HepG2 (cell line): Measurements from ENCODE around the gene ORMDL2. TPM values are rescaled to one million over a fixed set of nuclear protein-coding genes. Genes with fewer than 3 reads are reported as not detected.
A peak's percentile ranks its signal among the peaks of the same experiment; 100 is the strongest.

ENCODE experiments used
- ARHGAP35 ChIP-seq: sonication (generic); formaldehyde crosslinking; IDR thresholded peaks from 2 replicates; pipeline ENCODE4 v1.9.0; 2022; ENCODE audit warnings: mild to moderate bottlenecking, inconsistent platforms, moderate library complexity, missing genetic modification reagents, borderline replicate concordance
- BCLAF1 ChIP-seq: fragments of 450-650 bp; IDR thresholded peaks from 2 replicates; pipeline ENCODE4 v1.6.1; 2017; ENCODE audit warnings: mild to moderate bottlenecking
- GPBP1L1 ChIP-seq: sonication (generic); formaldehyde crosslinking; IDR thresholded peaks from 2 replicates; pipeline ENCODE4 v1.5.0; 2020; ENCODE audit warnings: mild to moderate bottlenecking, missing genetic modification reagents
- HIVEP1 ChIP-seq: sonication (generic); formaldehyde crosslinking; IDR thresholded peaks from 2 replicates; pipeline ENCODE4 v1.4.0; 2020; ENCODE audit warnings: mild to moderate bottlenecking, missing genetic modification reagents
- HNF4A ChIP-seq: sonication (generic); formaldehyde crosslinking; IDR thresholded peaks from 2 replicates; pipeline ENCODE4 v1.4.0; 2020; ENCODE audit warnings: missing genetic modification reagents
- JARID2 ChIP-seq: sonication (generic); formaldehyde crosslinking; IDR thresholded peaks from 2 replicates; pipeline ENCODE4 v1.8.1; 2023; ENCODE audit warnings: missing genetic modification reagents, inconsistent platforms; ENCODE audit not compliant: insufficient replicate concordance
- KAT8 ChIP-seq: IDR thresholded peaks from 2 replicates; pipeline ENCODE4 v1.6.1; 2016; ENCODE audit warnings: missing genetic modification reagents, missing compliant biosample characterization
- KDM4B ChIP-seq: sonication (generic); formaldehyde crosslinking; IDR thresholded peaks from 2 replicates; pipeline ENCODE4 v1.4.0; 2020; ENCODE audit warnings: missing genetic modification reagents
- KLF13 ChIP-seq: sonication (generic); formaldehyde crosslinking; IDR thresholded peaks from 2 replicates; pipeline ENCODE4 v1.4.0; 2020; ENCODE audit warnings: mild to moderate bottlenecking, missing genetic modification reagents
- NR2C2 ChIP-seq: sonication (generic); formaldehyde crosslinking; IDR thresholded peaks from 2 replicates; pipeline ENCODE4 v1.4.0; 2020; ENCODE audit warnings: missing genetic modification reagents, mild to moderate bottlenecking, moderate library complexity, borderline replicate concordance
- POLR2AphosphoS5 ChIP-seq: IDR thresholded peaks from 2 replicates; pipeline ENCODE4 v1.6.1; 2012; ENCODE audit warnings: low read depth, low read length
- SOX6 ChIP-seq, 2 experiments: fragments of 450-650 bp in 1 of 2; sonication (generic) in 1 of 2; formaldehyde crosslinking in 1 of 2; IDR thresholded peaks; 2 replicates each; pipeline versions ENCODE4 v1.4.0 to v1.6.1; 2017 to 2020; ENCODE audit warnings: antibody characterized with exemption in 1 of 2, mild to moderate bottlenecking in 1 of 2, missing genetic modification reagents in 1 of 2
- TCF7L2 ChIP-seq: IDR thresholded peaks from 2 replicates; pipeline ENCODE4 v1.6.1; 2011; ENCODE audit warnings: mild to moderate bottlenecking, low read depth, low read length, moderate library complexity
- THAP9 ChIP-seq: sonication (generic); formaldehyde crosslinking; IDR thresholded peaks from 2 replicates; pipeline ENCODE4; 2020; ENCODE audit warnings: missing genetic modification reagents, mild to moderate bottlenecking, borderline replicate concordance
- ZBTB14 ChIP-seq: sonication (generic); formaldehyde crosslinking; IDR thresholded peaks from 2 replicates; pipeline ENCODE4 v1.4.0; 2020; ENCODE audit warnings: missing genetic modification reagents
- ZNF253 ChIP-seq: sonication (generic); formaldehyde crosslinking; IDR thresholded peaks from 2 replicates; pipeline ENCODE4 v1.8.0; 2022; ENCODE audit warnings: mild to moderate bottlenecking, missing genetic modification reagents, borderline replicate concordance
- ZNF510 ChIP-seq: sonication (generic); formaldehyde crosslinking; IDR thresholded peaks from 2 replicates; pipeline ENCODE4 v1.4.0; 2020; ENCODE audit warnings: low read depth, mild to moderate bottlenecking, missing genetic modification reagents
- ZNF577 ChIP-seq: sonication (generic); formaldehyde crosslinking; IDR thresholded peaks from 2 replicates; pipeline ENCODE4 v1.4.0; 2020; ENCODE audit warnings: mild to moderate bottlenecking, low read depth, missing genetic modification reagents, borderline replicate concordance
- ZNF672 ChIP-seq: sonication (generic); formaldehyde crosslinking; IDR thresholded peaks from 2 replicates; pipeline ENCODE4 v1.8.1; 2022; ENCODE audit warnings: missing genetic modification reagents
- ZSCAN12 ChIP-seq: sonication (generic); formaldehyde crosslinking; IDR thresholded peaks from 2 replicates; pipeline ENCODE4 v1.9.0; 2021; ENCODE audit warnings: mild to moderate bottlenecking, missing genetic modification reagents
- ZSCAN21 ChIP-seq: sonication (generic); formaldehyde crosslinking; IDR thresholded peaks from 2 replicates; pipeline ENCODE4 v1.8.0; 2022; ENCODE audit warnings: mild to moderate bottlenecking, missing genetic modification reagents, moderate library complexity, borderline replicate concordance
- polyA plus RNA-seq, 8 experiments: library from polyadenylated mRNA; depleted of rRNA in 3 of 8; stranded (reverse) in 7 of 8; unstranded in 1 of 8; fragments of >200 nt; fragmentation: Illumina TruSeq in 4 of 8; extraction: Trizol in 4 of 8; gene quantifications; 2 replicates each; pipeline versions ENCODE4 v1.2.1 to v1.2.3, GENCODE V29; 2011 to 2016; ENCODE audit warnings: low read depth in 4 of 8, missing spikeins in 1 of 8, mixed read lengths in 1 of 8; ENCODE audit not compliant: insufficient read depth in 1 of 8
- total RNA-seq, 5 experiments: library from RNA; depleted of rRNA; stranded (reverse); fragments of >200 nt; fragmentation: Illumina TruSeq; extraction: Trizol; gene quantifications; 2 replicates each; pipeline ENCODE4 v1.2.3, GENCODE V29; 2016; ENCODE audit warnings: low read depth in 1 of 5

The ORMDL2 gene
- total and polyA plus RNA-seq, 2 of the 13 experiments (the other 11 are each of a cell fraction or from before 2014, with no cell fraction given), result 24.0 to 28.6 TPM

GRCh38 chr12:55817345-55818139 is at the start of gene ORMDL2, which contains the start of gene SARNP (continued):
- TF ChIP-seq GPBP1L1 (no peak), HIVEP1 (CRISPR knock-in tag) (no peak), ZNF672 (no peak), ZSCAN21 (CRISPR knock-in tag) (0 out of 2 replicates have a peak, but pooled peaks have one; percentile 53), BCLAF1 (no peak), JARID2 (CRISPR knock-in tag) (no peak), POLR2AphosphoS5 (peak; percentile 80), HNF4A (CRISPR knock-in tag) (no peak; the same call in 1 of the 2 replicates), SOX6 (IDR thresholded peaks at IDR 0.05) (no peak), SOX6 (CRISPR knock-in tag; IDR thresholded peaks at IDR 0.05) (no peak), ZNF510 (CRISPR knock-in tag) (no peak), ZNF577 (CRISPR knock-in tag) (no peak), ARHGAP35 (CRISPR knock-in tag) (no peak), THAP9 (peak; percentile 93; the same call in 1 of the 2 replicates), ZNF253 (no peak), ZBTB14 (CRISPR knock-in tag) (no peak), ZSCAN12 (no peak), TCF7L2 (no peak), KDM4B (CRISPR knock-in tag) (no peak), KLF13 (CRISPR knock-in tag) (no peak), NR2C2 (CRISPR knock-in tag) (peak; percentile 72), KAT8 (CRISPR knock-in tag) (peak; percentile 63)
